GM21360 (cell line): ENCODE measurements around the gene SENP8.

ENCODE experiments used
- ATAC-seq: cut with Tn5 transposase; IDR thresholded peaks from one replicate; pipeline ENCODE4 v1.9.1; 2021; ENCODE audit warnings: mild to moderate bottlenecking, moderate library complexity; ENCODE audit not compliant: unreplicated experiment

The SENP8 gene

DNA sequence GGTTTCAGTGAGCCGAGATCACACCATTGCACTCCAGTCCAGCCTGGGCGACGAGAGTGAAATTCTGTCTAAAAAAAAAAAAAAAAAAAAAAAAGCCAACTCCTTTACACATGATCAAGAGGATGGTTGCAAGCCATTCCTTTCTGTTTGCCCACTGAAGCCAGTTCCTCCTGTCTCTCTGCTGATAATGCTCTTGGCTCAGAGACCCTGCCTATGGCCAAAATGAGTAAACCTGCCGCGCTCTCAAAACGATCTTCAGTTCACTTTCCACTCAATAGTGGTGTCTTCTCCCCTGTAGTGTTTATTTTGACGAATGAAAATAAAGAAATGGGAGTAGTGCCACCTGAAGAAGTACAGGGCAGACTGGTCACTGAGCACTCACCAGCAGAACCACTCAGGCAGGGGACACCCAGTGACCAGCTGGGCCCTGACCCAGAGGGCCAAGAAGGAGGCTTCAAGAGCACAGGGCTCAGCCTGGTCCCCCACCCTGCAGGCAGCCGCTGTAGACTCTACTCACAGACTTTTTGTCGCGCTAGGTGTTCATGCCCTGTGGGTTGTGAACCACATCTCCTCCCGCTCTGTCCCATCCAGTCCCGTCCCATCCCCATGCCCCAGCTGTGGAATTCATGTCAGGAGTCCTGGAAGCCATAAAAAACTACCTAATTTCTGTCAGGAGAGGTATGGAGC lies 55.8 kb downstream of the SENP8 start:
- no peak for ATAC-seq

DNA sequence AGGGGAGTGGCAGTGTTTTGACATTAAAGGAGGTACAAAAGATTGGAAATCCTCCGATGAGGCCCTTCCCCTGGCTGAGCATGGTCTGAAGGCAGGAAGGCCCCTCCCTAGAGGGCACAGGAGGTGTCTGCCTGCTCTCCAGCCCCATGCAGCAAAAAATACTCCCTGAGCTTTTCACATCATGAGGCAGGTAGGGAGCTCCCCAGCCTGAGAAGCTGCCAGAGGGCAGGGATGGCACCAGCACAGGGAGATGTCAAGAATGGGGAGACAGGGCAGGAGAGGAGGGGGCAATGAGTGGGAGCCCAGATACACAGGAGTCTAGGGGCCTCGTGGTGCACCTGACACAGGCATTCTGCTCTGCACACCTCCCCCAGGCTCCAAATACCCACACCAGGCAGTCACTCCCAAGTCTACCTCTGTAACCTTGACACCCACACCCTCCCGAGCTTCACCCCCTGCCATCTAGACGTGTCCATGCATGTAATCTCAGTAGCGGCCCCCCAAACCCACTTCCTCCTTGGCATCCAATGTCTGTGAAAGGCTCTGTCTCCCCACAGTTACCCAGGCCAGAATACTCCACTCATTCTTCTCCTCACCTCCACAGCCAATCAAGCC lies 56.5 kb downstream of the SENP8 start:
- no peak for ATAC-seq

DNA sequence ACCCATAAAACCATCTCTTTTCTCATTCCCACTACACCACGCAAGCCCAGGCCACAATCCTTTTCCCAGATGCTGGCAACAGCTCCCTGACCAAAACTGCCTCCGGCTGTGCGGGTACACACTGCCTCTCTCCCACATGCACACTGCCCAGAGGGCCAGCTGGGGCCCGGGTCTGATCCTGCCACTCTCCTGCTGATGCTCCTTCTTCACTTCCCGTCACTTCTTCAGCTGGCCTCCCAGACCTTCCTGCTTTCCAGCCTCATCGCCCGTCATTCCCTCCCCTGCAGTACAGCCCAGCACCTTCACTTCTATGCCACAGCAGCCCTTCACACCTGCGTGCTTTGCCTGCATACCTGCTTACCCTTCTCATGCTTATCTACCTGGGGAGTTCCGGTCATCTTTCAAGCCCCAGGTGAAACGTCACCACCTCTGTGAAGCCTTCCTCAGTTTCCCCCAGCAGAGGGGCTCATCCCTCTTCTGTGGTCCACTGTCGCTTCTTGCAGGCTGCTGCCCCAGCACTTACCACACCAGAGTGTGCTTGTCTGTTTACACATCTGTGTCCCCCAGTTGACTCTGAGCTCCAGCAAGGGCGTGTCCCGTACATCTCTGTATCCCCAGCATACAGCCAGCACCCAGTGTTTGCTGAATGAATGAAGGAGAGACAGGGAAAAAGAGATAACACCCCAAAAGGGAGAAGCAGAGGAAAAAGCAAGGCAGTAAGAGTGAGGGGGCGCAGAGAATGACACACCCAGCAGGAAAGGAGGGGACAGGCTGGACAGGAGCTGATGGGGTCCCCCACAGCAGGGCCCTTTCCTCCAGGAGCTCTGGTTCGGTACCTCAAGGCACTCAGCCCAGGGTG lies 57.2 kb downstream of the SENP8 start:
- ATAC-seq, result no peak

DNA sequence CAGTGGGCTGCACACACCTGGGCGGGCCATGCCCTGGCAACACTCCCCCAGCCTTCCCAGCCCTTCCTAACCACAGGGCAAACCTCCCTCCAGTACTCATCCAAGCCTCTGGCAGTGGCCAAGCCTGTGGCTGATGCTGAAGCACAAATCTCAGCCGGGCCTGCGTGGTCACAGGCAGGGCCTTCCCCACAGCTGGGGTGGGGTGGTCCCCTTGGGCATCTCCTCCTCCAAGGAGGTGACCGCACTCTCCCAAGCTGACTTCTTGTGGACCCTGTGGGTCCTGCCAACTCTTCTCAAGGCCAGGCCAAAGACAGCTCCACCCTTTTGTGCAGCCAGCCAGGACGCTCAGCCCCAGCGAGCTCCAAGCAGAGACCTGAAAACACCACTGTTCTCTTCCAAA lies 58.0 kb downstream of the SENP8 start:
- ATAC-seq, result no peak

DNA sequence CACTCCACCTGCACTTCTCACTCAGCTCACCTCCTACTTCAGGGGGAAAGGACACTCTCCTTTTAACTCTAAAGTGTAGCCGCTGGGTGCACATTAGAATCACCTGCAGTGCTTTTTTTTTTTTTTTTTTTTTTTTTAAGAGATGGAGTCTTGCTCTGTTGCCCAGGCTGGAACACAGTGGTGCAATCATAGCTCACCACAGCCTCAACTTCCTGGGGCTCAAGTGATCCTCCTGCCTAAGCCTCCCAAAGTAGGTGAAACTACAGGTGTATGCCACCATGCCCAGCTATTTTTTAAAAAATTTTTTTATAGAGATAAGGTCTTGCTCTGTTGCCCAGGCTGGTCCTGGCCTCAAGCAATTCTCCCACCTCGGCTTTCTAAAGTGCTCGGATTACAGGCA lies 58.5 kb downstream of the SENP8 start:
- no peak for ATAC-seq

DNA sequence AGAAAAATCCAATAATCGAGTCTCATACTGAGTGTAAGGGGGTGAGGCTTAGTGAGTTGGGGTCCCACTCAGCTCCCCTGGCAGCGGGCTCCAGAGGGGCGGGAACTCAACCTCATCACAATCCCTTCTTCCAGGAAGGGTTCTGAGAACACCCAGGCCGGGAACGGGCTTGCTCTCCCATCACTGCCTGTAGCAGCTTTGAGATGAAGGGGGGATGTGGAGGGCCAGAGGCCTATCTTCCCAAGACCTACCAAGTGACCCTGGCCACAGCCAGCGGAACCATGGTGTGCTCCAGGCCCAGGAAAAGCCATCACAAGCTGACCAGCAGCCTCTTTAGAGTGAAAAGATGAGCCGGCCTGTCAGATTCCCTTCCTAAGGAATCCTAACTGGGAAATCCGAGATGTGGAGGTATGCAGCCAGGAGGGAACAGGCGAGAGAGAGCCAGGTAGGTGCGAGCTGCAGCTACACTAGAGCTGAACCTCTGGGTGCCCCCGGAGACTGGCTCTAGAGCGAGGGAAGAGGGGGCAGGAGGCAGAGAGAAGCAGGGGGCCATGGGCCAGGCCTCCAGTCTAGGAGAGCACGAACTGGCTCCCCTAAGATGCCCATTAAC lies 60.9 kb downstream of the SENP8 start:
- ATAC-seq, result no peak

DNA sequence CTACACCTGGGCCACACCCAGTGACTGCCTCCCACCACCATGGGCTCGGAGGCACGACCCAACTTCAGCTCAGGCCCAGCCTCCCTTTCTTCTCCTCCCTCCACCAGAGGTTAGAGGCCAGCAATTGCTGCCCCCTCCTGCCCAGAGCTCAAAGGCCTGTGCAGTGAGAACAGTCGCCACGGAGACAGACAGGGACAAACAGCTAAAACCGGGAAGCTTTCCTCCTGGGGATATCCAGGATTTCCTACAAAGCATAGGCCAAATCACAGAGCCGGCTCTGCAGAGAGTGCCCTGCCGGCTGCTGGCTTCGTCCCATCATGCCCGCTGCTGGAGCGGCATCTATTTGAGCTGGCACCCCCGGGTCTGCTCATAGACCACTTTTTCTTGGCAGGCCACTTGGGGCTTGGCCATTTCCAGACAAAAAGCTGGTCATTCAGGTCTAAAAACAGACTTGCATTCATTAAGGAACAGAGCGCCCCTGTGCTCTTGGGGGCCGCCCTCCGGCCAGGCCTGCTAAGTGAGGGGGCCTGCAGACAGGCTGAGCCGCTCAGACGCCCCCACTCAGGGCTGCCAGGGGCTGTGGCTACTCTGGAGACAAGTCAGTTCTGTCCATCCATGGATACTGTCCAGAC lies 61.9 kb downstream of the SENP8 start:
- no peak for ATAC-seq

DNA sequence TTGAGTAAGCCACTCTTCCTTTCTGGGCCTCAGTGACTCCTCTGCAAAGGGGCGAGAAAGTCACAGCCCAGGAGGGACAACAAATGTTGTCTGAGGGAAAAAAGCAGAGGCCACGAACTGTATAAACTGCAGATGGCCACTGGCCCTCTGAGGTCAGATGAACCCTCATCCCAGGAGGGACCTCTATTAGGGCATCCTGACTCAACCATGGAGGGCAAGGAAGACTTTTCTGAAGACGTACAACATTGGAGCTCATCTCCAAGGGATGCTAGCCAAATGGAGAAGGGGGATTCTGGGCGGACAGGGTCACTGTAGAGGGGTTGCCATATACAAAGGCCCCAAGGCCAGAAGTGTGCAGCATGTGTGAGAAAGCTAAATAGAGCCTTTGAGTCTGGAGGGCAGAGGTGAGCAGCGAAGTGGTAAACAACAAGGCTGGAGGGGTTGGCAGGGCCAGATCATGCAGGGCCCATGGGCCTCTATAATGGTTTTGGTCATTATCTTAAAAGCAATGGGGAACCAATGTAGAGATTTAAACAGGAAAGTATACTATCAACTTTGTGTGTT lies 62.6 kb downstream of the SENP8 start:
- no peak for ATAC-seq

DNA sequence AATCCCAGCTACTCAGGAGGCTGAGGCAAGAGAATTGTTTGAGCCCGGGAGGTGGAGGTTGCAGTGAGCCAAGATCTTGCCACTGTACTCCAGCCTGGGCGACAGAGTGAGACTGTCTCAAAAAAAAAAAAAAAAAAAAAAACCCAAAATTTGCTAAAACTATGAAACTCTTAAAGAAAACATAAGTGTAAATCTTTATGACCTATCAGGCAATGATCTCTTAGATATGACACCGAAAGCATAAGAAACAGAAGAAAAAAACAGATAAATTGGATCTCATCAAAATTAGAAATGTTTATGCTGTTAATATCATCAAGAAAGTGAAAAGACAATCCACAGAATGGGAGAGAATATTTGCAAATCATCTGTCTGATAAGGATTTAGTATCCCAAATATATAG lies 64.0 kb downstream of the SENP8 start:
- ATAC-seq, result no peak

DNA sequence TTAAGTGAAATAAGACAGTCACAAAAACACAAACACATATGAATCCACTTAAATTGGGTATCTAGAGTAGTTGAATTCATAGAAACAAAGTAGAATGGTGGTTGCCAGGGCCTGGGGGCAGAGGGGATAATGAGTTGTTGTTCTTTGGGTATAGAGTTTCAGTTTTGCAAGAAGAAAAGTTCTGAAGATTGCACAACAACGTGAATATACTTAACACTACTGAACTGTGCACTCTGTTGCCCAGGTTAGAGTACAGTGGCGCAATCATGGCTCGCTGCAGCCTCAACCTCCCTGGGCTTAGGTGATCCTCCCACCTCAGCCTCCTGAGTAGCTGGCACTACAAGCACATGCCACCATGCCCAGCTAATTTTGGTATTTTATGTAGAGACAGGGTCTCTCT lies 64.5 kb downstream of the SENP8 start:
- no peak for ATAC-seq

DNA sequence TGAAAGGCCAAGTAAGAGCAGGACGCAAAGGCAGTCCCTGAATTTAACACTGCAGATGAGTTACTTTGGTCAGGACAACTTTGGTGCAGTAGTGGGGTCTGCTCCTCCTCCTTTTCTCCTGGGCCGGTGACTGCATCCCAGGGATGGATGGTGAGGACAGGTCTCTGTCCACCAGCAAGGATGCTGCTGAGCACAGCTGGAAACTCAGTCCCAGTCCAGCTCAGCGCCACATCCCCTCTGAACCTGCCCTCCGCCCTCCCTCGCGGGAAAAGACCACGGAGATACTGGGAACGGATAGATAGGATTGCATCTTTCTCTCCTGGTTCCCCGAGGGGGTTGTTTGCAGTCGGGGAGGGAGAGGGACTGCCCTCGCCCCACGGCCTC lies 65.6 kb downstream of the SENP8 start:
- ATAC-seq, result no peak

DNA sequence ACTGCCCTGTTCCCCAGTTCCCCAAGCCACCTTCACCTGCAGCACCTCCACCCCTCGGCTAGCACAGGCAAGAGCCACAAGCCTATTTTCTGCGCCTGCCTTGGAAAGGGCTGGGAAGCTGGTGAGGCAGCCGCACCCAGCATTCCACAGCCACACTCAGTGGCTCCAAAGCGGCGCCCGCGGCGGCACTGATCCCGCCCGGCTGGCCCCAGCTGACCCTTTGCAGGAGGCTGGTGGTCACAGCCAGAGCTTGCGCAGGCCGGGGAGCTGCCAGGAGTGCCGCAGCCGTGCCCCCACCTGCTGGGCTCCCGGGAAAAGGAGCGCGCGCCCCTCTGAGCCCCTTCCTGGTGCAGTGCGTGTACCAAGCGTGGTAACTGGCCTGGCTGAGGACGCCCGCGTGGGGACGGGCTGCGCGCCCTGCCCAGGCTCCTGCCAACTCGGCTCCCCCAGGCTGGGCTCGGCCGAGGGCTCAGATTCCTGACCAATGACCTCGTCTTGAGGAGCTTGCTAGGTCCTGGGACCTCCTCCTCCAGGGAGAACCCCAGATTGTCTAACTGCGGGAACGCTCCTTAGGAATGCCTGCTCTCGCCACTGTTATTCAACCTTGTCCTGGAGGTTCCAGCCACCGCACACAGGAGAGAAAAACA lies 66.1 kb downstream of the SENP8 start:
- no peak for ATAC-seq

DNA sequence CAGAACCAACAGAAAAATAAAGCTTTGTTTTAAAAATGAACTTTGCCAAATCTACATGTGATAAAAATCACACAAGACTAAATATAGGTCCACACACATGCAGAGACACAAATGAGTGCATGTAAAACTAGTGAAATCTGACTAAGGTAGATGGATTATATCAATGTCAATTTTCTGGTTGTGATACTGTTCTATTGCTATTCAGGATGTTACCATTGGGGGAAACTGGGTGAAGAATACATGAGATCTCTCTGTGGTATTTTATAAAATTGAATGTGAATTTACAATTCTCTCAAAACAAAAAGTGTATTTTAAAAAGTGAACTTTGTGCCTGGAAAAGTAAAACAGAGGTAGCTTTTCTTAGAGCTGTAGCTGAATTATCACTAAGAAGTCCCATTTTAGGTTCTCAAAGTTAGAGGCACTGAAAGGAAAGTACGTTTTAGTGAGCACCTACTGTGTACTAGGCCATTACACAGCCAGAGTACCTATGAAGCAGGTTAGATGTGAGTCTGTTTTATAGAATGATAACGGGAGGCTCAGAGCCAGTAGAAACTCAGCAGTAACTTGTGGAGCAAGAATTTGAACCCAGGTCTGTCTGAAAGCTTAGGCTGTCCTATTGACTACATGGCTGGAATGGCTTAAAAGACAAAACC lies 71.2 kb downstream of the SENP8 start:
- no peak for ATAC-seq

DNA sequence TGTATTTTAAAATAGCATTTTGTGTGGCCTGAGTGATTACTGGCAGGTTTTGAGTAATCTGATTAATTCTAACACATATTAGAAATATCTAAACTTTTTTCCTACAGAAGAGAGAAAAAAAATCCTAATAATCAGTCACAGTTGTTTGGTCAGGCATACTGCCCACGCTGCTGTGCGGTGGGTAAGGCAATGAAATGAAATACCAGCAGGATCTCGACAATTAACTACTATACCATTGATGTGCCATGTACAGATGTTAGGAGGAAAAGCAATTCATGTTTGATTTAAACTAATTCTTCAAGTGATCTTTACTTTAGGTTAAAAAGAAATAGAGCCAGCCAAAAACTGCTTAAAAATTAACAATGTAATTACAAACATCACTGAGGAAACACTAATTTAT lies 74.2 kb downstream of the SENP8 start:
- ATAC-seq, result no peak
